ENCODE data around the gene GDPD1.
"Not testable (repeated sequence)": the region's sequence is repeated elsewhere in the genome, so short reads cannot be mapped to it uniquely, and the experiment has no call there.

The GDPD1 gene

DNA sequence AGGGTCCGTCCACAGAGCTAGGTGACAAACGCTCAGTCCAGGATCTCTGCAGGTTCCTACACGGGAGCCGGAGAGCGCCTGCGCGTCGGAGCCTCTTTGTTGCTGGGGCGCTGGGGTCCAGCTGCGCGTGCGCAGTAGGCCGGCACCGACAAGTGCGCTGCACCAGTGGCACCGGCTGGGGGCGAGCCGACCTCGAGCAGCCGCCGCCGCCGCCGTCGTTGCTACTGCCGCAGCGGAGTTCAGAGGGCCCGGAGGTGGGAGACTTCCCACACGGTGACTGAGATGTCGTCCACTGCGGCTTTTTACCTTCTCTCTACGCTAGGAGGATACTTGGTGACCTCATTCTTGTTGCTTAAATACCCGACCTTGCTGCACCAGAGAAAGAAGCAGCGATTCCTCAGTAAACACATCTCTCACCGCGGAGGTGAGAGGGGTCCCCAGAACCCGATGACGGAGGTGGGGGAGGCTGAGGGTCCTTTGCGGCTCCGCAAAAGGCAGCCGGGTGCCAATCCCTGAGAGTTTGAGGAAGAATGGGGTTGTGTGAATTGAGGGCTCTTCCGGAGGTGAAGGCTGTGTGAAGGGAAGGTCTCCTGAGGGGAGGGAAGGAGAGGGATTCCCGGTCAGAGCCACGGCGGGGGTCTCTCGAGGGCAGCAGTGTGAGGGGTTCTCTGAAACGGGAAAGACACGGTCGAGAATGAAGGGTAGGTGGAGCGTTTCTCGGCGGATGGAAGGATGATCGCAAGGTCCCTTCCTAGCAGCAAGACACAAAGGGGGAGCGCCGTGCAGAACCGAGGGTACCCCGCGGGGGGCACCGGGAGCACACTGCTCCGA lies at the start of gene GDPD1:
TSS of gene GDPD1 (plus strand) at position 184 of the 831 bp plus-strand sequence. CDS start at position 283, 99 bp downstream.
- Histone ChIP-seq H3K9me3 (ENCODE audit: control insufficient read depth, insufficient read depth, low read length) (no peaks in the 10 kb centered on the region), H3K36me3 (ENCODE audit: control insufficient read depth, insufficient read depth, low read length) (no peaks in the 10 kb centered on the region), H3K4me1 (ENCODE audit: control insufficient read depth, insufficient read depth, low read length) (no peaks in the 10 kb centered on the region), H3K4me3 (ENCODE audit: low read depth, low read length) (peak within 1 kb of the TSS; percentile 79), H3K9ac (ENCODE audit: low read depth, low read length) (peak within 1 kb of the TSS; percentile 63), H3K27me3 (ENCODE audit: control insufficient read depth, insufficient read depth, low read length) (peaks cover 3% of the 10 kb centered on the region)

GRCh38 chr17:59172436-59173004 lies 47.8 kb upstream of the GDPD1 start:
- Histone ChIP-seq H3K9me3 (ENCODE audit: control insufficient read depth, insufficient read depth, low read length) (no peaks in the 10 kb centered on the region), H3K27me3 (ENCODE audit: control insufficient read depth, insufficient read depth, low read length) (no peaks in the 10 kb centered on the region), H3K4me1 (ENCODE audit: control insufficient read depth, insufficient read depth, low read length) (no peaks in the 10 kb centered on the region), H3K9ac (ENCODE audit: low read depth, low read length) (no peak overlapping the region), H3K36me3 (ENCODE audit: control insufficient read depth, insufficient read depth, low read length) (peaks cover 16% of the 10 kb centered on the region), H3K4me3 (ENCODE audit: low read depth, low read length) (no peak overlapping the region)

- no peaks in the 10 kb centered on the region for H3K9me3 ChIP-seq (ENCODE audit: control insufficient read depth, insufficient read depth, low read length)
- peaks cover 20% of the 10 kb centered on the region for H3K36me3 ChIP-seq (ENCODE audit: control insufficient read depth, insufficient read depth, low read length)
- H3K4me3 ChIP-seq (ENCODE audit: low read depth, low read length), result no peak overlapping the region
- no peak overlapping the region for H3K9ac ChIP-seq (ENCODE audit: low read depth, low read length)
- no peaks in the 10 kb centered on the region for H3K27me3 ChIP-seq (ENCODE audit: control insufficient read depth, insufficient read depth, low read length)
- no peaks in the 10 kb centered on the region for H3K4me1 ChIP-seq (ENCODE audit: control insufficient read depth, insufficient read depth, low read length)
Measured at GRCh38 chr17:59174671-59175070, 45.6 kb upstream of the GDPD1 start.

DNA sequence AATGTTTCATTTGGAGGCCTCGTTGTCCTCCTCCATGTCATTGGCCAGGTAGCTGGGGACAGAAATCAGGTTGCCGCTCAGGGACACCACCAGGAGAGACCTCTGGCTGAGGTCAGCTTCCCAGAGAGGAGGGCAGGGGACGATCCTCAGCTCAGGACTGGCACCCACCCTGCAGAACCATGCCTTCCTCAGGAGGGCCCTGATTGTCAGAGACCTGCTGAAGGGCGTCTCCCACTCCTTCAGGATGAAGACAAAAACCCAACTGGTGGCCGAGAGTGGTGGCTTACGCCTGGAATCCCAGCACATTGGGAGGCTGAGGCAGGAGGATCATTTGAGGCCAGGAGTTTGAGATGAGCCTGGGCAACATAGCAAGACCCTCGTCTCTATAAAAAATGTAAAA lies 45.2 kb upstream of the GDPD1 start:
- no peaks in the 10 kb centered on the region for H3K4me1 ChIP-seq (ENCODE audit: control insufficient read depth, insufficient read depth, low read length)
- no peaks in the 10 kb centered on the region for H3K27me3 ChIP-seq (ENCODE audit: control insufficient read depth, insufficient read depth, low read length)
- H3K9ac ChIP-seq (ENCODE audit: low read depth, low read length), result no peak overlapping the region
- no peak overlapping the region for H3K4me3 ChIP-seq (ENCODE audit: low read depth, low read length)
- peaks cover 20% of the 10 kb centered on the region for H3K36me3 ChIP-seq (ENCODE audit: control insufficient read depth, insufficient read depth, low read length)
- H3K9me3 ChIP-seq (ENCODE audit: control insufficient read depth, insufficient read depth, low read length), result no peaks in the 10 kb centered on the region

DNA sequence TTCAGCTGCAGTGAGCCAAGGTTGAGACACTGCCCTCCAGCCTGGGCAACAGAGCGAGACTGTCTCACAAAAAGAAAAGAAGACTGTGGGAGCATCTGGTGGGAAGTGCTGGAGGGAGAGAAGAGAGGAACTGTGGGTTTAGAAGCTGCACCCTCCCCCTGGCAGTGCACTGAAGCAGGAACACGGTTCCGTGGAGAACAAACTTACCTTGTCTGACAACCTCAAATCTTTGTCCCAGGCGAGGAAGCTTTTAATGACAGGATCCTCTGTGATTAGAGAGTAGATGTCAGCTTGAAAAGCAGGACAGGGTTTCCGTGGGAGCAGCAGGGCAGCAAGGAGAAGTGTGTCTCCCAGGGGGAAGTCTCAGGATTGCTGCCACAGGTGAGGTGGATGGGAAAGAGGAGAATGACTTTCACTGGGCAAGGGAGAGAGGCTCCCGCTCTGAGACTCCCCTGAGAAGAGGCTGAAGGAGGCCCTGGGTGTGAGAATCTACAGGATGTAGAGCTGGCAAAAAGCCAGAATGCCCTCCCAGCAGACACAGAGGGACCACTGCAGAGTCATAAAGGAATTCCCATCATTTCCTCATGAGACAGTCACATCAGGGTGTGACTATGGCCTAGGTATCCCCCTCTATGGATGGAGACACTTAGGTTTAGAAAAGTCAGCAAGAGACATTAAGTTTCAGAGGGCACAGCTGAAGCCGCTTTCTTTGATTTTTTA lies 41.9 kb upstream of the GDPD1 start:
- Histone ChIP-seq H3K36me3 (ENCODE audit: control insufficient read depth, insufficient read depth, low read length) (peaks cover 8% of the 10 kb centered on the region), H3K9ac (ENCODE audit: low read depth, low read length) (no peak overlapping the region), H3K4me1 (ENCODE audit: control insufficient read depth, insufficient read depth, low read length) (no peaks in the 10 kb centered on the region), H3K4me3 (ENCODE audit: low read depth, low read length) (no peak overlapping the region), H3K9me3 (ENCODE audit: control insufficient read depth, insufficient read depth, low read length) (no peaks in the 10 kb centered on the region), H3K27me3 (ENCODE audit: control insufficient read depth, insufficient read depth, low read length) (no peaks in the 10 kb centered on the region)

- H3K36me3 ChIP-seq (ENCODE audit: control insufficient read depth, insufficient read depth, low read length); H3K4me1 ChIP-seq (ENCODE audit: control insufficient read depth, insufficient read depth, low read length); H3K4me3 ChIP-seq (ENCODE audit: low read depth, low read length); H3K27me3 ChIP-seq (ENCODE audit: control insufficient read depth, insufficient read depth, low read length); H3K9me3 ChIP-seq (ENCODE audit: control insufficient read depth, insufficient read depth, low read length); H3K9ac ChIP-seq (ENCODE audit: low read depth, low read length): not testable (repeated sequence)
Measured at GRCh38 chr17:59179601-59180000, 40.7 kb upstream of the GDPD1 start.

- no peaks in the 10 kb centered on the region for H3K27me3 ChIP-seq (ENCODE audit: control insufficient read depth, insufficient read depth, low read length)
- peaks cover 6% of the 10 kb centered on the region for H3K36me3 ChIP-seq (ENCODE audit: control insufficient read depth, insufficient read depth, low read length)
- H3K4me1 ChIP-seq (ENCODE audit: control insufficient read depth, insufficient read depth, low read length), result no peaks in the 10 kb centered on the region
- H3K9ac ChIP-seq (ENCODE audit: low read depth, low read length), result no peak overlapping the region
- no peak overlapping the region for H3K4me3 ChIP-seq (ENCODE audit: low read depth, low read length)
- no peaks in the 10 kb centered on the region for H3K9me3 ChIP-seq (ENCODE audit: control insufficient read depth, insufficient read depth, low read length)
Measured at GRCh38 chr17:59180626-59181025, 39.7 kb upstream of the GDPD1 start.

DNA sequence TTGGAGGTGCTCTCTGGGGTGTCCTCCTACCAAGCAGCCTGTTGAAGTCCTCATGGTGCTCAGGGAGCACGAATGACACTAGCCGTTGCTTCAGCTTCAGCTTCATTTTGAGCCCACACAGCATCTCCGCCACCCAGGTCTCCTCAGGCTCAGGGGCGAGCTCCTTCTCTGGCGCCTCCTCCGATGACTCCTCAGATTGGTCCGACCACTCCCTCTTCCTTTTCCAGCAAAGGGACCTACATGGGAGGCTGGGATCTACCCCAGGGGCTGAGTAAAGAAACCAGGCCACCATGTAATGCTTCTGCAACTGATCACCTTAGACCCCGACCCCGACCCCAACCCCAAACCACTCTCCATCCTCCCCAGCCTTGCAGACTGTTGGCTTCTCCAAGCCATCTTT lies 38.8 kb upstream of the GDPD1 start:
- H3K9ac ChIP-seq (ENCODE audit: low read depth, low read length), result no peak overlapping the region
- H3K9me3 ChIP-seq (ENCODE audit: control insufficient read depth, insufficient read depth, low read length), result no peaks in the 10 kb centered on the region
- no peaks in the 10 kb centered on the region for H3K27me3 ChIP-seq (ENCODE audit: control insufficient read depth, insufficient read depth, low read length)

GRCh38 chr17:59185997-59186396 lies 34.3 kb upstream of the GDPD1 start:
- H3K9me3 ChIP-seq (ENCODE audit: control insufficient read depth, insufficient read depth, low read length), result no peaks in the 10 kb centered on the region
- H3K36me3 ChIP-seq (ENCODE audit: control insufficient read depth, insufficient read depth, low read length), result peaks cover 9% of the 10 kb centered on the region
- no peaks in the 10 kb centered on the region for H3K4me1 ChIP-seq (ENCODE audit: control insufficient read depth, insufficient read depth, low read length)
- H3K9ac ChIP-seq (ENCODE audit: low read depth, low read length), result no peak overlapping the region
- no peak overlapping the region for H3K4me3 ChIP-seq (ENCODE audit: low read depth, low read length)
- H3K27me3 ChIP-seq (ENCODE audit: control insufficient read depth, insufficient read depth, low read length), result no peaks in the 10 kb centered on the region

More for the DNA sequence above, 38.8 kb upstream of the GDPD1 start:
- H3K4me3 ChIP-seq (ENCODE audit: low read depth, low read length), result no peak overlapping the region
- H3K36me3 ChIP-seq (ENCODE audit: control insufficient read depth, insufficient read depth, low read length), result peaks cover 7% of the 10 kb centered on the region
- no peaks in the 10 kb centered on the region for H3K4me1 ChIP-seq (ENCODE audit: control insufficient read depth, insufficient read depth, low read length)

GRCh38 chr17:59186850-59187249 lies 33.5 kb upstream of the GDPD1 start:
- H3K36me3 ChIP-seq (ENCODE audit: control insufficient read depth, insufficient read depth, low read length), result peaks cover 9% of the 10 kb centered on the region
- H3K9ac ChIP-seq (ENCODE audit: low read depth, low read length), result no peak overlapping the region
- H3K9me3 ChIP-seq (ENCODE audit: control insufficient read depth, insufficient read depth, low read length), result no peaks in the 10 kb centered on the region
- no peaks in the 10 kb centered on the region for H3K4me1 ChIP-seq (ENCODE audit: control insufficient read depth, insufficient read depth, low read length)
- no peaks in the 10 kb centered on the region for H3K27me3 ChIP-seq (ENCODE audit: control insufficient read depth, insufficient read depth, low read length)
- no peak overlapping the region for H3K4me3 ChIP-seq (ENCODE audit: low read depth, low read length)

DNA sequence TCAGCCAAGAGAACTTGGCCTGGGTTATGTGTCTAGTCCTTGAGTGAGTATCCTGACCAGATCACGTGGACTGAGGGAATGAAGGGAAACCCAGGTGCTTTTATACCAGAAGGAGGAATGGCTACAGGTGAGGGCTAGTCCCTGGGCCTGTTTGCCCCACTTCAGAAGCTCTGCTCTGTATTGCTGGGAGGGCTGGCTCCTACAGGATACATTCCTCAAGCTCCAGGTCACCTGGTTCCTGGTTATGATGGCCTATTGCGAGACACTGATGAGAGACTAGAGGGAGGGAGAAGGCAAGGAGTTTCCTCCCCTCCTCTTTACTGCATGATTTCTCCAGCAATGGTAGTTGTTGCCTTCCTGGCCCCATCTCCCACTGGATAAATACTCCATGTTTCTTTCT lies 29.5 kb upstream of the GDPD1 start:
- no peaks in the 10 kb centered on the region for H3K9me3 ChIP-seq (ENCODE audit: control insufficient read depth, insufficient read depth, low read length)
- H3K4me3 ChIP-seq (ENCODE audit: low read depth, low read length), result no peak overlapping the region
- H3K27me3 ChIP-seq (ENCODE audit: control insufficient read depth, insufficient read depth, low read length), result no peaks in the 10 kb centered on the region
- no peak overlapping the region for H3K9ac ChIP-seq (ENCODE audit: low read depth, low read length)
- no peaks in the 10 kb centered on the region for H3K4me1 ChIP-seq (ENCODE audit: control insufficient read depth, insufficient read depth, low read length)
- peaks cover 13% of the 10 kb centered on the region for H3K36me3 ChIP-seq (ENCODE audit: control insufficient read depth, insufficient read depth, low read length)
